Omental fat pad (tissue), 4 donors: ENCODE data around the gene TAF3. TPM values are rescaled to one million over a fixed set of nuclear protein-coding genes. Genes with fewer than 3 reads are reported as not detected.

Experiments used
- ATAC-seq: fragments of 150-250 bp; one replicate; pipeline ENCODE4 v1.9.1; 2016; ENCODE audit warnings: mild to moderate bottlenecking, moderate library complexity; ENCODE audit not compliant: low FRiP score
- DNase-seq: peaks from one replicate; pipeline ENCODE4 v3.0.0-alpha.2; 2019; ENCODE audit warnings: low spot score
- CTCF ChIP-seq, 3 donors: fragments of 450-650 bp; IDR thresholded peaks; one replicate each; pipeline ENCODE4 v1.5.1; 2016 to 2017; ENCODE audit warnings: antibody characterized with exemption in 3 of 3, mild to moderate bottlenecking in 3 of 3, moderate library complexity in 2 of 3
- total RNA-seq, 4 donors: library from RNA; depleted of rRNA; stranded (reverse); fragments of >200 nt; gene quantifications; one replicate each; pipeline ENCODE4 v1.1.0, GENCODE V29; 2016

The TAF3 gene
- total RNA-seq, 4 donors from 2014 or later: 4.9 to 8.8 (median 6.4) TPM

- ATAC-seq: no peak
- no peak for TF ChIP-seq CTCF (IDR thresholded peaks at IDR 0.05)
- DNase-seq: no peak
Measured at GRCh38 chr10:7832060-7832459, 13.8 kb downstream of the TAF3 start.

- no peak for TF ChIP-seq CTCF (IDR thresholded peaks at IDR 0.05)
- no peak for DNase-seq
- no peak for ATAC-seq
Measured at GRCh38 chr10:7833210-7833609, 14.9 kb downstream of the TAF3 start.

GRCh38 chr10:7834262-7834661 lies 16.0 kb downstream of the TAF3 start:
- TF ChIP-seq CTCF (IDR thresholded peaks at IDR 0.05): no peak
- DNase-seq (no peak), ATAC-seq (no peak)

GRCh38 chr10:7836571-7836970 lies 18.3 kb downstream of the TAF3 start:
- ATAC-seq: no peak
- no peak for DNase-seq

GRCh38 chr10:7846591-7846990 lies 28.3 kb downstream of the TAF3 start:
- ATAC-seq (no peak), DNase-seq (no peak)
- TF ChIP-seq CTCF (IDR thresholded peaks at IDR 0.05): no peak

More at GRCh38 chr10:7836571-7836970, 18.3 kb downstream of the TAF3 start:
- TF ChIP-seq CTCF (IDR thresholded peaks at IDR 0.05): no peak

- no peak for DNase-seq
- TF ChIP-seq CTCF (IDR thresholded peaks at IDR 0.05): no peak
- ATAC-seq: no peak
Measured at GRCh38 chr10:7853226-7853842, 35.0 kb downstream of the TAF3 start.

GRCh38 chr10:7853890-7854289 lies 35.6 kb downstream of the TAF3 start:
- TF ChIP-seq CTCF (IDR thresholded peaks at IDR 0.05): no peak
- no peak for ATAC-seq

More at GRCh38 chr10:7853890-7854289, 35.6 kb downstream of the TAF3 start:
- DNase-seq: no peak
